Endothelial cell (in vitro differentiated cells): ENCODE results near the gene LDAH. TPM values are rescaled to one million over a fixed set of nuclear protein-coding genes. Genes with fewer than 3 reads are reported as not detected.

Source experiments
- DNase-seq: peaks from one replicate; pipeline ENCODE4 v3.0.0; 2021; ENCODE audit warnings: low spot score
- H3K27ac Mint-ChIP-seq: one replicate; pipeline ENCODE4 v1.8.0; 2021; ENCODE audit warnings: mixed read lengths, inconsistent platforms; ENCODE audit not compliant: unreplicated experiment
- H3K27me3 Mint-ChIP-seq: one replicate; pipeline ENCODE4 v1.8.0; 2021; ENCODE audit warnings: mild to moderate bottlenecking, moderate library complexity, mixed read lengths, inconsistent platforms; ENCODE audit not compliant: unreplicated experiment
- H3K36me3 Mint-ChIP-seq: one replicate; pipeline ENCODE4 v1.8.0; 2021; ENCODE audit warnings: mild to moderate bottlenecking, low read depth, mixed read lengths, inconsistent platforms; ENCODE audit not compliant: unreplicated experiment
- H3K4me1 Mint-ChIP-seq: one replicate; pipeline ENCODE4 v1.8.0; 2021; ENCODE audit warnings: mild to moderate bottlenecking, mixed read lengths, inconsistent platforms; ENCODE audit not compliant: unreplicated experiment
- H3K4me3 Mint-ChIP-seq: one replicate; pipeline ENCODE4 v1.8.0; 2021; ENCODE audit warnings: mild to moderate bottlenecking, mixed read lengths, inconsistent platforms; ENCODE audit not compliant: unreplicated experiment
- H3K9me3 Mint-ChIP-seq: one replicate; pipeline ENCODE4 v1.8.0; 2021; ENCODE audit warnings: mixed read lengths, inconsistent platforms; ENCODE audit not compliant: unreplicated experiment
- total RNA-seq: library from RNA; stranded (reverse); fragmentation: NEBNext Ultra II Directional; extraction: Animal tissue kit (Norgen Biotek cat#: 25700); gene quantifications from one replicate; pipeline ENCODE4 v1.2.1, GENCODE V29; 2021; ENCODE audit not compliant: unreplicated experiment
- TF ChIP-seq, protein P1 (sequence below): fragments of 200-600 bp; sonication (generic); IDR thresholded peaks from one replicate; pipeline ENCODE4 v1.5.0; 2021; ENCODE audit warnings: antibody characterized with exemption; ENCODE audit not compliant: unreplicated experiment

The LDAH gene
- total RNA-seq, 1 donor from 2014 or later, result 21.9 TPM

DNA sequence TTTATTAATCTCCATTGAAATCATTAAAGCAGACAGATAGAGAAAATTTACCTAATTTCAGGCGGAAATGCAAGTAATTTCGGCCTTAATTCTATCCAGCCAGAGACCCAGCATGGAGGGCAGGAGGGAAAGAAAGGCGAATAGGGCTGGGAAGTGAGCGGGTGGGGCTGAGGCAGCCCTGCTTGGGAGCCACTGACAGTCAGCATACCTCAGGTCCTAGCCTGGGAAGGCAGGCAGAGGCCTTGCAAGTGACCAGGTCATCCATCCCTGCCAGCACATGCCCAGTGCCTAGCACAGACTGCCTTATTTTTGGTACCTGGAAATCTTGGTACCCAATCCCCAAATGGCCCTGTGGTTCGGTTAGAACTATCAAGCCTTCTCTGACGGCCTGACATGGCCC is 154.4 kb downstream of the LDAH start:
- peaks cover 37% of the 10 kb centered on the region for H3K4me1 Mint-ChIP-seq
- H3K27ac Mint-ChIP-seq, result no peak overlapping the region
- H3K4me3 Mint-ChIP-seq, result peak overlapping the region; percentile 89

DNA sequence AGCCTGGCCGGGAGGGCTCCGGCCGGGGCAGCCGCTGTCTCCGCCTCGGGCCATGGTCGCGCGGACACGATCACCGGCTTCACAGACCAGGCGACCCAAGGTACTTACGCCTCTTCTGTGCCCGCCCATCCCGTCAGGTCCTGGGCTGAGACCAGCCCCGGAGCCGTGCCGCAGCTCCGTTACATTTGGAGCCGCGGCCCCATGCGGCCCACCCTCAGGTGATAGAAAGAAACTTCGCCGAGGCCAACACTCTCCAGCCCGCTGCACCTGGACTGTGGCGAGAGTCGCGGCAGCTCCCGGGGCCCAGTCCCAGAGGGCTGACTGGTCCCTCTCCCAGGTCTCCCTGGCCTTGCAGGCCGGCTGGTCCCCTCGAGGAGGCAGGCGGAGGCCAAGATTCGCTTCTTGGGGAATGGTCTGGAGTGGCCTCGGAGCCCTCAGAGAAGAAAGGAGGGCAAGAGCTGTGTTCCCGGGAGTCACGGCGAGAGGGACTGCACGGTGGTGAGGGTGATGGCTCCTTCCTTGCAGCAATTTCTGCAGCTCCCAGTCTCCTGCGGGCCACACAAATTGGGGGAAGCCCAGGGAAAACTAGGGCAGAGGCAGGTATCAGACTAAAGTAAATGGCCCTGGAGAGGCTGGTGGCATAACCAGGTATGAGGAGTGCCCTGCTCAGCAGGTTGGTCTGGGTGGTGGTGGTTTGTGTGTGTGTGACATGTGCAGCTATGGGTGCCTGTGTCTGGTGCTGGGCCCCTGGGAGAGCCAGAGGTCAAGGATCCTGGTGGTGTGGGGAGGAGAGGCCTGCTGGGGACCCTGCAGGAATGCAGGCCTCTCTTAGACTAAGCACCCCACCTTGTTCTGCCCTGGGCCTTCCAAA is 155.1 kb downstream of the LDAH start:
- Mint-ChIP-seq H3K4me1 (peaks cover 30% of the 10 kb centered on the region), H3K27me3 (peaks cover 25% of the 10 kb centered on the region), H3K36me3 (peaks cover 4% of the 10 kb centered on the region), H3K4me3 (peak overlapping the region; percentile 89), H3K9me3 (no peaks in the 10 kb centered on the region), H3K27ac (no peak overlapping the region)
- TF ChIP-seq, protein P1, sequence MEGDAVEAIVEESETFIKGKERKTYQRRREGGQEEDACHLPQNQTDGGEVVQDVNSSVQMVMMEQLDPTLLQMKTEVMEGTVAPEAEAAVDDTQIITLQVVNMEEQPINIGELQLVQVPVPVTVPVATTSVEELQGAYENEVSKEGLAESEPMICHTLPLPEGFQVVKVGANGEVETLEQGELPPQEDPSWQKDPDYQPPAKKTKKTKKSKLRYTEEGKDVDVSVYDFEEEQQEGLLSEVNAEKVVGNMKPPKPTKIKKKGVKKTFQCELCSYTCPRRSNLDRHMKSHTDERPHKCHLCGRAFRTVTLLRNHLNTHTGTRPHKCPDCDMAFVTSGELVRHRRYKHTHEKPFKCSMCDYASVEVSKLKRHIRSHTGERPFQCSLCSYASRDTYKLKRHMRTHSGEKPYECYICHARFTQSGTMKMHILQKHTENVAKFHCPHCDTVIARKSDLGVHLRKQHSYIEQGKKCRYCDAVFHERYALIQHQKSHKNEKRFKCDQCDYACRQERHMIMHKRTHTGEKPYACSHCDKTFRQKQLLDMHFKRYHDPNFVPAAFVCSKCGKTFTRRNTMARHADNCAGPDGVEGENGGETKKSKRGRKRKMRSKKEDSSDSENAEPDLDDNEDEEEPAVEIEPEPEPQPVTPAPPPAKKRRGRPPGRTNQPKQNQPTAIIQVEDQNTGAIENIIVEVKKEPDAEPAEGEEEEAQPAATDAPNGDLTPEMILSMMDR, result no peak
- DNase-seq, result peak; percentile 34

More for the DNA sequence above, 154.4 kb downstream of the LDAH start:
- Mint-ChIP-seq H3K36me3 (peaks cover 4% of the 10 kb centered on the region), H3K9me3 (no peaks in the 10 kb centered on the region), H3K27me3 (peaks cover 23% of the 10 kb centered on the region)
- no peak for DNase-seq
- TF ChIP-seq, protein P1, result no peak

DNA sequence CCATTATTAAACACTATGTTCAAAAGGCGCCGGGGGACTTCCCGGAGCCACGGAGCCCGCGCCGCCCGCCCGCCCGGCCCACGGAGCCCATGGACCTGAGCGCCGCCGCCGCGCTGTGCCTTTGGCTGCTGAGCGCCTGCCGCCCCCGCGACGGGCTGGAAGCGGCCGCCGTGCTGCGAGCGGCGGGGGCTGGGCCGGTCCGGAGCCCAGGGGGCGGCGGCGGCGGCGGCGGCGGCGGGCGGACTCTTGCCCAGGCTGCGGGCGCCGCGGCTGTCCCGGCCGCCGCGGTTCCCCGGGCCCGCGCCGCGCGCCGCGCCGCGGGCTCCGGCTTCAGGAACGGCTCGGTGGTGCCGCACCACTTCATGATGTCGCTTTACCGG is 155.8 kb downstream of the LDAH start:
- H3K4me1 Mint-ChIP-seq, result peaks cover 24% of the 10 kb centered on the region
- H3K4me3 Mint-ChIP-seq, result no peak overlapping the region
- TF ChIP-seq, protein P1, result peak; percentile 22
- no peak for DNase-seq
- peaks cover 25% of the 10 kb centered on the region for H3K27me3 Mint-ChIP-seq
- peaks cover 4% of the 10 kb centered on the region for H3K36me3 Mint-ChIP-seq
- no peak overlapping the region for H3K27ac Mint-ChIP-seq
- H3K9me3 Mint-ChIP-seq, result no peaks in the 10 kb centered on the region

DNA sequence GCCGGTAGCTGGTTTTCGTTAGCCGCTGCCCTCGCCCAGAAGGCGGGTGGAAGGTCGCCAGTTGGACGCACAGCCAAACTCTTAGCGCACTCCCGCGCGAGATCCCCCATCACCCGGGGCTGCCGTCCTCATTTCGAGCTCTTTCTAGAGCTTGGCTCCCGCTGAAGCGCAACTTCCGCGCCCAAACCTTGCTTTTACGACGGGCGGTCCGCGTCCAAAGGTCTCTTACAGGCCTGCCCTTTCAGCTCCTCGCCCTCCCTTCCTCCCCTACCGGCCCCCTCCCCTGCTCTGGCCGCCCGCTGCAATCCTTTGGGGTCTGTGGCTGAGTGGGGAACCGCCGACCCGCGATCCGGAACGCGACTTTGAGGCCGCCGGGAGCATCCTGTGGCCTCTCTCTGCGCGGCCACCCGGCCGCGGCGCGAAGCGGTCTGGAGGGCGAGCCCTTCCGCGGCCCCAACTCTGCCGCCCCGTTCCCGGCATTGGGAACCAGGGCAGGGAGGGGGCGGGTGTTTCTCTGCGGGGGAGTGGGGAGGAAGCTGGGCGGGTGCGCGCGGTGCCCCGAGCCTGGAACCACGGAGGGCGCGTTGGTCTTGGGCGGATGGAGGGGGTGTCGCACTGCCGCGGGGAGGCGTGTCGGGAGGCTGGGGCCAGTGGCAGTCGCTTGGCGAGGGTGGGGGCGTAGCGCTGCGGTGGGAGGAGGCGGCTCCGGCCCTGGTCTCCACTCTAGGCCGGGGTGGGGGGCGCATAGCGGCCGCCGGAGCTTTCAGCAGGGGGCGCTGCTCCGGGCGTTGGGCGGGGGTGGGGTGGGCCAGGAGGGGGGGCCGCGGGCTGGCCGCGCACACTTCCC is 156.4 kb downstream of the LDAH start, which contains the start of gene GDF7:
Gene GDF7 (plus strand): TSS at position 841 of the 847 bp plus-strand sequence. CDS start 96 bp downstream, outside the sequence.
- H3K27ac Mint-ChIP-seq, result no peak within 1 kb of the TSS
- H3K36me3 Mint-ChIP-seq, result peaks cover 4% of the 10 kb centered on the region
- no peaks in the 10 kb centered on the region for H3K9me3 Mint-ChIP-seq
- peak; percentile 72 for DNase-seq
- peaks cover 18% of the 10 kb centered on the region for H3K4me1 Mint-ChIP-seq
- peak within 1 kb of the TSS; percentile 90 for H3K4me3 Mint-ChIP-seq
- TF ChIP-seq, protein P1, result peak; percentile 61
- H3K27me3 Mint-ChIP-seq, result peaks cover 26% of the 10 kb centered on the region
